NT2/D1 (cell line): Measurements from ENCODE around the gene ITPKB.

Experiments
- DNase-seq: peaks from one replicate; pipeline ENCODE4 v3.0.0-alpha.2; 2011; ENCODE audit warnings: low read depth, low spot score
- H3K27me3 ChIP-seq: 2 replicates; pipeline ENCODE4 v1.6.0; 2011; ENCODE audit warnings: mild to moderate bottlenecking; ENCODE audit not compliant: insufficient read length, insufficient read depth
- H3K36me3 ChIP-seq: 2 replicates; pipeline ENCODE4 v1.6.1; 2011; ENCODE audit warnings: mild to moderate bottlenecking, low read length, mixed read lengths; ENCODE audit not compliant: insufficient read depth, insufficient read length
- H3K4me1 ChIP-seq: 2 replicates; pipeline ENCODE4 v1.5.1; 2011; ENCODE audit not compliant: insufficient read depth, insufficient read length
- H3K4me3 ChIP-seq: 2 replicates; pipeline ENCODE4 v1.5.1; 2011; ENCODE audit warnings: low read depth; ENCODE audit not compliant: insufficient read length
- H3K9ac ChIP-seq: 2 replicates; pipeline ENCODE4 v1.6.0; 2011; ENCODE audit warnings: low read depth; ENCODE audit not compliant: insufficient read length
- H3K9me3 ChIP-seq: 2 replicates; pipeline ENCODE4 v1.5.1; 2011; ENCODE audit warnings: mild to moderate bottlenecking, low read length; ENCODE audit not compliant: insufficient read depth
- SUZ12 ChIP-seq: IDR thresholded peaks from 2 replicates; pipeline ENCODE4 v1.6.1; 2011; ENCODE audit not compliant: insufficient read length, insufficient read depth; ENCODE audit errors: extremely low read depth
- YY1 ChIP-seq: IDR thresholded peaks from 2 replicates; pipeline ENCODE4 v1.6.1; 2011; ENCODE audit not compliant: insufficient read length, insufficient read depth
- ZNF274 ChIP-seq: IDR thresholded peaks from 2 replicates; pipeline ENCODE4 v1.6.1; 2011; ENCODE audit warnings: mild to moderate bottlenecking, low read depth, low read length

Gene ITPKB

DNA sequence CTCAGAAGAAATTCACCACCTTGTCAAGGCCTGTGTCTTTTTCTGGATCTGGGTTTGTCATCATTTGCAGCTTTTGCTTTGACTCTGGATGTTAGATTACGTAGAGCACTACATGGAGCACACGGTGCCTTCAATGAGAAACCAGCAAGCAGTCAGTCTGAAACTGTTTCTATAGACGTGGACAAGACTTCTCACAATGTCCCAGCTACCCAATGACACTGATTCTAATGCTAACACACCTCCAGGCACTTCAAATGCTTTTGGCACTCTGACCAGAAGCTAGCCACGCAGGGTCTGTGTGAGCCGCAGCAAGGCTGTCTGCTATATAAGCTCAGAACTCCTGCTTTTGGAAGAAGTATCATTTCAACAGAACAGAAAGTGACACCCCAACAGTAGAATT, 38.2 kb downstream of the ITPKB start:
- no peak for DNase-seq
- Histone ChIP-seq H3K4me3 (no peak overlapping the region), H3K4me1 (peaks cover 4% of the 10 kb centered on the region), H3K9me3 (no peaks in the 10 kb centered on the region), H3K27me3 (no peaks in the 10 kb centered on the region), H3K36me3 (peaks cover 29% of the 10 kb centered on the region), H3K9ac (no peak overlapping the region)
- TF ChIP-seq ZNF274 (no peak), SUZ12 (no peak), YY1 (no peak)

DNA sequence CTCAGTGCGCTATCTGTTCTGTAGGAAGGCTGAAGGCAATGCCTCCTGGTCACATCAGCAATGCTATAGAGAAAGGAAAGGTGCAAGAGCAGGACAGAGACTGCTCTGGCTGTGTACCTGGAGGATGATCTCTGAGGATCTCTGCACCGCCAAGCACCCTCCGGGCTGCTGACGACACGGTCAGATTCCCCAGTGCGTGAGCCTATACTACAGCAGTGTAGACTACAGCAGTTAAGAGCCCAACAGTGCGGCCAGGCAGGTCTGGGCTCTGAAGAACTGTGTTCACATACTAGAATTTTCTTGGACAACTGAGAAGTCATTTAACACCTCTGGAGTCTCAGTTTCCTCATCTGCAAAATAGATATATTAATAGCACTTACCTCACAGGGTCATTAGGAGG, 39.9 kb downstream of the ITPKB start:
- H3K9me3 ChIP-seq = no peaks in the 10 kb centered on the region
- no peak overlapping the region for H3K4me3 ChIP-seq
- no peak for DNase-seq
- no peaks in the 10 kb centered on the region for H3K27me3 ChIP-seq
- H3K9ac ChIP-seq = no peak overlapping the region
- no peak for TF ChIP-seq ZNF274
- TF ChIP-seq YY1 = no peak
- no peak for TF ChIP-seq SUZ12
- H3K36me3 ChIP-seq = peaks cover 29% of the 10 kb centered on the region
- peaks cover 4% of the 10 kb centered on the region for H3K4me1 ChIP-seq

DNA sequence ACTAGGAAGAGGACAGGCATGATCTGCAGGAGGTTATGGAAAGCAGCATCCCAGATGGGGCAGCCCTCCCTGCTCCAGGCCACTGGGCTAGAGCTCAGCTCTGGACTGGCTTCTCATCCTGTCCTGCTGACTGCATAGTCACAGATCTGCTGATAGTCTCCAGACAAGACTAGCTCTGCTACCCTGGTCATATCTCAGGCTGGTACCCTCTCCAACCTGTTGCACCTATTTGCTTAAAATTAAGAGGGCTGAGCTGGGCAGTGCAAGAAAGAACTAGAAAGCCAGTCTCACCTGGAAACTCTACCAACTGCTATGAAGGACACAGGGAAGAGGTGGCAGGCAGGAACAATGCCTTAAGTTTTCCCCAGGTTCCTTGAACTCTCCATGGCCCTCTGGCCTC, 40.4 kb downstream of the ITPKB start:
- TF ChIP-seq YY1 = no peak
- no peak for TF ChIP-seq ZNF274
- no peak for TF ChIP-seq SUZ12
- H3K9me3 ChIP-seq = no peaks in the 10 kb centered on the region
- H3K36me3 ChIP-seq = peaks cover 29% of the 10 kb centered on the region
- peaks cover 4% of the 10 kb centered on the region for H3K4me1 ChIP-seq
- no peak overlapping the region for H3K9ac ChIP-seq
- H3K4me3 ChIP-seq = no peak overlapping the region
- no peak for DNase-seq
- no peaks in the 10 kb centered on the region for H3K27me3 ChIP-seq

DNA sequence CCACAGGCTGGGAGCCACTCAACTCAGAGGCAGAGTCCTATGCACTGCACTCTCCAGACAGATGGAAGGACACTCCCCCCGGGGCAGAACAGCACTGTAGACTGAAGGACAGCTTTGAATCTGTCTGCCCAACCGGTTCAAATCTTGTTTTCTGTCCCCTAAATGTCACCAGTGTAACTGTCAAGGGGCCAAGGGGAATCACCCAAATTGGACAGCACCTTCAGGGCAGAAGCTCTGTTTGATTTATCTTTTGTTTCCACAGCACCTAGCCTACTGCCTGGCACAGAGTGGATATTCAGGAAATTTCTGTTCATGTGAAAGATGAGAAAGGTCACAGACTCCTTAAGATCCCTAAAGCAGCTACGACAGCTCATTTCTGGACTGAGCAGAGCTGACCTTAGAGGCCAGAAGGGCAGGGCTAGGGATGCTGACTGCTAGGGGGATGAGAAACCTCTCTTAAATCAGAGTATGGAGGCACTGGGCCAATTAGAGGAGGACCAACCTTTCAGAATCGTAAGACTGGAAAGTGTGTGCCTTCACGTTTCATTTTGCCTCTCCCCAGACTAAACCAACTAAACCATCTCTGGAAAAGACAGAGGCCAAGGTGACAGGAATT, 41.0 kb downstream of the ITPKB start:
- Histone ChIP-seq H3K27me3 (no peaks in the 10 kb centered on the region), H3K36me3 (peaks cover 29% of the 10 kb centered on the region), H3K4me3 (no peak overlapping the region), H3K4me1 (peaks cover 4% of the 10 kb centered on the region), H3K9me3 (no peaks in the 10 kb centered on the region), H3K9ac (no peak overlapping the region)
- DNase-seq = no peak
- no peak for TF ChIP-seq YY1
- no peak for TF ChIP-seq ZNF274
- no peak for TF ChIP-seq SUZ12

DNA sequence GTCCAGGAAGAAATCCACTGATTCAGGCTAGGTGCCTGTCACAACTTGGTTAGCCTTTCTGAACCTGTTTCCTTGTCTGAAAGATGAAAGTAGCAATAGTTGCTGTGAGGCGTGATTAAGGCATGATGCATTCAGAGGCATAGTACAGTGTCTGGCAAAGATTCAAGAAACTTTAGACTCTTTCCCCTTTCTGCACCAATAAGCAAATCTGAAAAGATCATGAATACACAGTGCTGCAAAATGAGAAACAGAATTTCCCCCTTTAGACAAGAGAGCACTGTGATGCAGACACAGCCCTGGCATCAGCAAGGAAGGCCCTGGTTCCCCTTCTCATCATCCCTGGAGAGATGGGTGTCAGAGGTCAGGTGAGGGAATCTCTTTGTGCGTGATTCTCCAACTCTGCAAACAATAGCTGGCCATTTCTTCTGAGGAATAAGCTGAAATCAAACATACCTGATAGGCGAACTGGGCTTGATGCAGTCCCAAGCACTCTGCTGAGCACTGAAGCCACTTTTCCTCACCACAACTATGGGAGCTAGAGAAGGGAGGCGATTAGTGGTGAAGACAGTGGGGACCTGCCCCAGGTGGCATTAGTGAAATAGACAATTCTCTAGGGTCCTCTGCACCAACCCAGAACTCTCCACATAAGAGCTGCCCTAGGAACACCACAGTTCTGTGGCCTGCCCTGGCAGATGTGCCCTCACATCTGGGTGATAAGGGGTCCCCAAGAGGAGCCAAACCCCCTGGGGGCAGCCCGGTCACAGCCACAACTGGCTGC, 41.7 kb downstream of the ITPKB start:
- no peak for DNase-seq
- Histone ChIP-seq H3K9me3 (no peaks in the 10 kb centered on the region), H3K4me1 (peaks cover 4% of the 10 kb centered on the region), H3K36me3 (peaks cover 36% of the 10 kb centered on the region), H3K9ac (no peak overlapping the region), H3K27me3 (no peaks in the 10 kb centered on the region), H3K4me3 (no peak overlapping the region)
- TF ChIP-seq ZNF274 (no peak), SUZ12 (no peak), YY1 (no peak)

DNA sequence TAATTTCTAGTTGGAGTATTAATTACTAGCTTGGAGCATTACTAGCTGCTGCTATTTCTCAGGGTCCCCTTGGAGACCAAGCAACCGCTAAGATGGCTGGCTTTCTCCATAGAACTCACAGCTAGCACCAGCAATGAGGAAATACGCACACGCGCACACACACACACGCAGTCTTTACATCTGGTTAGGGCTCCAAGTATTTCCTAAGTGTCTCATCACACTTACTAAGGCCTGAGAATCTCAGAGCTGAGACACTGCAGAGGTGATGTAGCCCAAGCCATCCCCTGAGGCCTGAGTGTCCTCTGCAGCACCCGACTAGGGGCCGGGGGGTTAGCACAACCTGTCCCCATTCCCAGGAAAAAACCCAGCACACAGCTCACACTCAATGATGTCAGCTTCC, 42.5 kb downstream of the ITPKB start:
- H3K27me3 ChIP-seq = no peaks in the 10 kb centered on the region
- H3K9ac ChIP-seq = no peak overlapping the region
- no peak for TF ChIP-seq SUZ12
- no peak for TF ChIP-seq ZNF274
- no peak for TF ChIP-seq YY1
- H3K9me3 ChIP-seq = no peaks in the 10 kb centered on the region
- DNase-seq = no peak
- peaks cover 36% of the 10 kb centered on the region for H3K36me3 ChIP-seq
- H3K4me3 ChIP-seq = no peak overlapping the region
- peaks cover 4% of the 10 kb centered on the region for H3K4me1 ChIP-seq

DNA sequence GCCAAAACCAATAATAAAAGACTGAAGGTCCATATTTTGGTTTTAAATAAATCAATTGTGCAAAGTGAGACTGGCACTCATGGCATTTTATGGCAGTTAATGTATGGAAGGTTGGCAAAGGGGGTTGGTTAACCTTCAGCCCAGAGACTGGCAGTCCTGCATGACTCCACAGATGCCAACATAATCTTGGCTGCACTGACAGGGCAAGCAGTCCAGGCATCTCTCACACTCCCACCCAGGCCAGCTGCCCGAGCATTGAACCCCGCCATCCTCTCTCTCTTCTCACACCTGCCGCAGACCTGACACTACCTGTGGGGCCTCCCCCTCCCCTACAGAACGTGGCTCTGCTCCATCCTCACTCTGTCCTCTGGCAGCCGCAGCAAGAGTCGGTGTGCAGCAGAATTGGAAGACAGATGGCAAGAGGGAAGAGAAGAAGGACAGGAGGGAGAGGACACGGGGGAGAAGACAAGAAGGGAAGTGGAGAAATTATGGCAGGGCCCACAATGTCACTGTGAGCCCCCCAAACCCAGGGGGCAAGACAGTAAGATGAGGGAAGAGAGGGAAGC, 43.7 kb downstream of the ITPKB start:
- TF ChIP-seq YY1 = no peak
- no peak for TF ChIP-seq SUZ12
- no peak for TF ChIP-seq ZNF274
- no peak overlapping the region for H3K4me3 ChIP-seq
- no peak for DNase-seq
- no peaks in the 10 kb centered on the region for H3K27me3 ChIP-seq
- H3K9me3 ChIP-seq = no peaks in the 10 kb centered on the region
- no peak overlapping the region for H3K9ac ChIP-seq
- H3K4me1 ChIP-seq = peaks cover 2% of the 10 kb centered on the region
- H3K36me3 ChIP-seq = peaks cover 38% of the 10 kb centered on the region
